ENCODE data around the gene ZFAND4.
A peak's percentile ranks its signal among the peaks of the same experiment; 100 is the strongest.

Gene ZFAND4

DNA sequence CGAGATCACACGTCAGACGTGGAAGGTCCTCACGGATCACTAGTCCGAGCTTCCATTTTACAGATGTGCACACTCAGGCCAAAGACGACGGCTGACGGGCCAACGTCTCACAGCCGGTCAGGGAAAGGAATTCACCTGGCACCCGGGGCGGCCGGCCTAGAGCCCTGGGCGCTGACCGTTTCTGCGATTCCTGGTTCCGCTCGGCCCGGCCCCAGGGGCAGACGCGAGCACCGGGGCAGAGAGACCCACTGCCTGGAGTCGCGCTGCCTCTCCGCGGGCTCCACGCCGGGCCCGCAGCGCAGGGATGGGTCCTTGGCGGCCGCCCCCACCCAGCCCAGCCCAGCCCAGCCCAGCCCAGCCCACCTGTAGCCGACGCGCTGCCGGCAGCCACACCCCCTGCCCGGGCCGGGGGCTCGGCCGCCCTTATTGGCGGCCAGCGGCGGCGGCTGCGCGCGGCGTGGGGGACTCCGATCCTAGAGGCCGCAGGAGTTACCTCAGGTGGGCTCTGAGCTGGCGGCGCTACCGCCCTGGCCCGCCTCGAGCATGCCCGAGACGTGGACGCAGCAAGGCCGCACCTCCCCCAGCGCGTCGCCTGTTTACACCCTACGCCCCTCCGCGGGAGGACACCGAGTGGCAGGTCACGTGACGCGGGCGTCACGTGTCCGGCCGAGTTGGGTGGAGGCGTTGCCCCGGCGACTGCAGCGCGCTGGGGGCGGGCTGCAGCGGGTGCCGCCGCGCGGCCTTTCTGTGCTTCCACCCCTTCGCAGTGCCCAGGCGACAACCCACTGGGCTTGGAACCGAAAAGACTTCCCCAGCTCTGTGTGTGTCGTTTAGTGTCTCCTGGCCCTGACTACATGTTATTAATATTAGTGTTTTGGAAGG is 78.1 kb downstream of the ZFAND4 start (continued):
- TF ChIP-seq ZFP3 (tag by site-specific recombination; IDR thresholded peaks at IDR 0.05; ENCODE audit: low read depth): no peak
- TF ChIP-seq, protein P1, sequence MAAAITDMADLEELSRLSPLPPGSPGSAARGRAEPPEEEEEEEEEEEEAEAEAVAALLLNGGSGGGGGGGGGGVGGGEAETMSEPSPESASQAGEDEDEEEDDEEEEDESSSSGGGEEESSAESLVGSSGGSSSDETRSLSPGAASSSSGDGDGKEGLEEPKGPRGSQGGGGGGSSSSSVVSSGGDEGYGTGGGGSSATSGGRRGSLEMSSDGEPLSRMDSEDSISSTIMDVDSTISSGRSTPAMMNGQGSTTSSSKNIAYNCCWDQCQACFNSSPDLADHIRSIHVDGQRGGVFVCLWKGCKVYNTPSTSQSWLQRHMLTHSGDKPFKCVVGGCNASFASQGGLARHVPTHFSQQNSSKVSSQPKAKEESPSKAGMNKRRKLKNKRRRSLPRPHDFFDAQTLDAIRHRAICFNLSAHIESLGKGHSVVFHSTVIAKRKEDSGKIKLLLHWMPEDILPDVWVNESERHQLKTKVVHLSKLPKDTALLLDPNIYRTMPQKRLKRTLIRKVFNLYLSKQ (tag by site-specific recombination; IDR thresholded peaks at IDR 0.05; ENCODE audit: borderline replicate concordance): 0 out of 2 replicates have a peak, but pooled peaks have one; percentile 18
- TF ChIP-seq ZNF366 (tag by site-specific recombination; conservative IDR thresholded peaks at IDR 0.05): no peak
- peak; percentile 84 for TF ChIP-seq ZNF335 (tag by site-specific recombination; conservative IDR thresholded peaks at IDR 0.05)
- TF ChIP-seq, protein P2, sequence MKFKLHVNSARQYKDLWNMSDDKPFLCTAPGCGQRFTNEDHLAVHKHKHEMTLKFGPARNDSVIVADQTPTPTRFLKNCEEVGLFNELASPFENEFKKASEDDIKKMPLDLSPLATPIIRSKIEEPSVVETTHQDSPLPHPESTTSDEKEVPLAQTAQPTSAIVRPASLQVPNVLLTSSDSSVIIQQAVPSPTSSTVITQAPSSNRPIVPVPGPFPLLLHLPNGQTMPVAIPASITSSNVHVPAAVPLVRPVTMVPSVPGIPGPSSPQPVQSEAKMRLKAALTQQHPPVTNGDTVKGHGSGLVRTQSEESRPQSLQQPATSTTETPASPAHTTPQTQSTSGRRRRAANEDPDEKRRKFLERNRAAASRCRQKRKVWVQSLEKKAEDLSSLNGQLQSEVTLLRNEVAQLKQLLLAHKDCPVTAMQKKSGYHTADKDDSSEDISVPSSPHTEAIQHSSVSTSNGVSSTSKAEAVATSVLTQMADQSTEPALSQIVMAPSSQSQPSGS (tag by site-specific recombination; IDR thresholded peaks at IDR 0.05; ENCODE audit: low read depth): no peak
- peak; percentile 94 for TF ChIP-seq ZXDB (tag by site-specific recombination; IDR thresholded peaks at IDR 0.05)
- 0 out of 2 replicates have a peak, but pooled peaks have one; percentile 38 for TF ChIP-seq ZSCAN16 (tag by site-specific recombination; IDR thresholded peaks at IDR 0.05)
- no peak for TF ChIP-seq ZNF23 (tag by site-specific recombination; IDR thresholded peaks at IDR 0.05; ENCODE audit: borderline replicate concordance)
- TF ChIP-seq, protein P3, sequence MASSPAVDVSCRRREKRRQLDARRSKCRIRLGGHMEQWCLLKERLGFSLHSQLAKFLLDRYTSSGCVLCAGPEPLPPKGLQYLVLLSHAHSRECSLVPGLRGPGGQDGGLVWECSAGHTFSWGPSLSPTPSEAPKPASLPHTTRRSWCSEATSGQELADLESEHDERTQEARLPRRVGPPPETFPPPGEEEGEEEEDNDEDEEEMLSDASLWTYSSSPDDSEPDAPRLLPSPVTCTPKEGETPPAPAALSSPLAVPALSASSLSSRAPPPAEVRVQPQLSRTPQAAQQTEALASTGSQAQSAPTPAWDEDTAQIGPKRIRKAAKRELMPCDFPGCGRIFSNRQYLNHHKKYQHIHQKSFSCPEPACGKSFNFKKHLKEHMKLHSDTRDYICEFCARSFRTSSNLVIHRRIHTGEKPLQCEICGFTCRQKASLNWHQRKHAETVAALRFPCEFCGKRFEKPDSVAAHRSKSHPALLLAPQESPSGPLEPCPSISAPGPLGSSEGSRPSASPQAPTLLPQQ (tag by site-specific recombination; IDR thresholded peaks at IDR 0.05): peak; percentile 83
- no peak for TF ChIP-seq ZNF426 (tag by site-specific recombination; IDR thresholded peaks at IDR 0.05)
- TF ChIP-seq ZNF660 (tag by site-specific recombination; IDR thresholded peaks at IDR 0.05): peak; percentile 37; the same call in 1 of the 2 replicates
- TF ChIP-seq, protein P4, sequence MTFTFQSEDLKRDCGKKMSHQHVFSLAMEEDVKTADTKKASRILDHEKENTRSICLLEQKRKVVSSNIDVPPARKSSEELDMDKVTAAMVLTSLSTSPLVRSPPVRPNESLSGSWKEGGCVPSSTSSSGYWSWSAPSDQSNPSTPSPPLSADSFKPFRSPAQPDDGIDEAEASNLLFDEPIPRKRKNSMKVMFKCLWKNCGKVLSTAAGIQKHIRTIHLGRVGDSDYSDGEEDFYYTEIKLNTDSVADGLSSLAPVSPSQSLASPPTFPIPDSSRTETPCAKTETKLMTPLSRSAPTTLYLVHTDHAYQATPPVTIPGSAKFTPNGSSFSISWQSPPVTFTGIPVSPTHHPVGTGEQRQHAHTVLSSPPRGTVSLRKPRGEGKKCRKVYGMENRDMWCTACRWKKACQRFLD (tag by site-specific recombination; IDR thresholded peaks at IDR 0.05): peak; percentile 78
- peak; percentile 99 for TF ChIP-seq KLF10 (tag by site-specific recombination; IDR thresholded peaks at IDR 0.05)
- TF ChIP-seq, protein P5, sequence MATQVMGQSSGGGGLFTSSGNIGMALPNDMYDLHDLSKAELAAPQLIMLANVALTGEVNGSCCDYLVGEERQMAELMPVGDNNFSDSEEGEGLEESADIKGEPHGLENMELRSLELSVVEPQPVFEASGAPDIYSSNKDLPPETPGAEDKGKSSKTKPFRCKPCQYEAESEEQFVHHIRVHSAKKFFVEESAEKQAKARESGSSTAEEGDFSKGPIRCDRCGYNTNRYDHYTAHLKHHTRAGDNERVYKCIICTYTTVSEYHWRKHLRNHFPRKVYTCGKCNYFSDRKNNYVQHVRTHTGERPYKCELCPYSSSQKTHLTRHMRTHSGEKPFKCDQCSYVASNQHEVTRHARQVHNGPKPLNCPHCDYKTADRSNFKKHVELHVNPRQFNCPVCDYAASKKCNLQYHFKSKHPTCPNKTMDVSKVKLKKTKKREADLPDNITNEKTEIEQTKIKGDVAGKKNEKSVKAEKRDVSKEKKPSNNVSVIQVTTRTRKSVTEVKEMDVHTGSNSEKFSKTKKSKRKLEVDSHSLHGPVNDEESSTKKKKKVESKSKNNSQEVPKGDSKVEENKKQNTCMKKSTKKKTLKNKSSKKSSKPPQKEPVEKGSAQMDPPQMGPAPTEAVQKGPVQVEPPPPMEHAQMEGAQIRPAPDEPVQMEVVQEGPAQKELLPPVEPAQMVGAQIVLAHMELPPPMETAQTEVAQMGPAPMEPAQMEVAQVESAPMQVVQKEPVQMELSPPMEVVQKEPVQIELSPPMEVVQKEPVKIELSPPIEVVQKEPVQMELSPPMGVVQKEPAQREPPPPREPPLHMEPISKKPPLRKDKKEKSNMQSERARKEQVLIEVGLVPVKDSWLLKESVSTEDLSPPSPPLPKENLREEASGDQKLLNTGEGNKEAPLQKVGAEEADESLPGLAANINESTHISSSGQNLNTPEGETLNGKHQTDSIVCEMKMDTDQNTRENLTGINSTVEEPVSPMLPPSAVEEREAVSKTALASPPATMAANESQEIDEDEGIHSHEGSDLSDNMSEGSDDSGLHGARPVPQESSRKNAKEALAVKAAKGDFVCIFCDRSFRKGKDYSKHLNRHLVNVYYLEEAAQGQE (tag by site-specific recombination; IDR thresholded peaks at IDR 0.05): no peak

DNA sequence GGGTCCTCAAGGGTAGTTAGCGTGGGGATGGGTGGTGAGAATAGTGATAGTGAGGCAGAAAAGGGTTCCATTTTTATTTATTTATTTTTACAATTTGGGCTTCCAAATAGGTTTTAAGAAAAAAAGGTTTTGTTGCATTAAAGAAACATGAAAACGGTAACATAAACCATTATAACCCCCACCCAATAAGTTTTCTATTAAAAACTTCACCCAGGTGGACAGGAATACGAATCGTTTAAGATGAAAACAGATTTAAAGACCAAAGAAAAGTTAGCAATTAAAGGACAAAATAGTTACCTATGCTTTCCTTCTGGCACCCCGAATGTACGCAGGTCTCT is 78.7 kb downstream of the ZFAND4 start:
- CTCF ChIA-PET: interaction anchor here (1.5 to 1.6 kb wide), 2 partner anchors 125 to 344 kb away, joined by 3 read pairs; no protein-coding TSS in a partner anchor
- POLR2A ChIA-PET: no interaction called here

More for the DNA sequence above, 78.7 kb downstream of the ZFAND4 start:
- Histone ChIP-seq H3K27ac (ENCODE audit: extremely low read depth, low read depth, low read length) (no peak overlapping the region; the same call in 1 of the 2 replicates), H3K4me1 (ENCODE audit: control insufficient read depth, insufficient read depth, low read length) (no peaks in the 10 kb centered on the region; the same call in 1 of the 2 replicates), H3K9me3 (ENCODE audit: control insufficient read depth, insufficient read depth, low read depth, low read length) (no peaks in the 10 kb centered on the region), H3K36me3 (ENCODE audit: control insufficient read depth in 2 of 2, insufficient read depth in 1 of 2, low read length in 2 of 2) (peaks cover 0 to 7% of the 10 kb centered on the region in 2 experiments; a peak in 1 of 3 replicates), H3K4me3 (ENCODE audit: low read depth, low read length) (peak overlapping the region; percentile 91)
- TF ChIP-seq ZNF335 (tag by site-specific recombination; conservative IDR thresholded peaks at IDR 0.05) (peak; percentile 94), YY1 (tag by site-specific recombination; IDR thresholded peaks at IDR 0.05) (peak; percentile 14; the same call in 1 of the 2 replicates)
- TF ChIP-seq, protein P6, sequence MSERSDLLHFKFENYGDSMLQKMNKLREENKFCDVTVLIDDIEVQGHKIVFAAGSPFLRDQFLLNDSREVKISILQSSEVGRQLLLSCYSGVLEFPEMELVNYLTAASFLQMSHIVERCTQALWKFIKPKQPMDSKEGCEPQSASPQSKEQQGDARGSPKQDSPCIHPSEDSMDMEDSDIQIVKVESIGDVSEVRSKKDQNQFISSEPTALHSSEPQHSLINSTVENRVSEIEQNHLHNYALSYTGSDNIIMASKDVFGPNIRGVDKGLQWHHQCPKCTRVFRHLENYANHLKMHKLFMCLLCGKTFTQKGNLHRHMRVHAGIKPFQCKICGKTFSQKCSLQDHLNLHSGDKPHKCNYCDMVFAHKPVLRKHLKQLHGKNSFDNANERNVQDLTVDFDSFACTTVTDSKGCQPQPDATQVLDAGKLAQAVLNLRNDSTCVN (tag by site-specific recombination; optimal IDR thresholded peaks at IDR 0.05): no peak

Data from HEK293 (cell line).